Measurements from ENCODE around the gene CCDC30. TPM values are rescaled to one million over a fixed set of nuclear protein-coding genes. Genes with fewer than 3 reads are reported as not detected.

The CCDC30 gene
- total RNA-seq, 6 experiments from 2014 or later, result 0.18 to 1.2 (median 0.31) TPM

- Mint-ChIP-seq H3K4me1 (ENCODE audit: low read depth) (no peaks in the 10 kb centered on the region), H3K36me3 (ENCODE audit: low read depth) (peaks cover 13% of the 10 kb centered on the region), H3K27ac (no peak overlapping the region), H3K4me3 (no peak overlapping the region), H3K27me3 (ENCODE audit: insufficient read depth) (peaks cover 11% of the 10 kb centered on the region), H3K9me3 (peaks cover 21% of the 10 kb centered on the region)
- DNase-seq, result no peak
- TF ChIP-seq CTCF (IDR thresholded peaks at IDR 0.05), result no peak
These were observed 61.2 kb downstream of the CCDC30 start for GRCh38 chr1:42524330-42524729.

- DNase-seq, result peak; percentile 70
- Mint-ChIP-seq H3K4me1 (ENCODE audit: low read depth) (peaks cover 26% of the 10 kb centered on the region), H3K27me3 (ENCODE audit: insufficient read depth) (peaks cover 5% of the 10 kb centered on the region; the same call in 1 of the 2 replicates), H3K4me3 (peak overlapping the region; percentile 51; the same call in 1 of the 2 replicates), H3K27ac (peak overlapping the region; percentile 47; the same call in 1 of the 2 replicates), H3K36me3 (ENCODE audit: low read depth) (peaks cover 5% of the 10 kb centered on the region), H3K9me3 (no peaks in the 10 kb centered on the region)
- no peak for TF ChIP-seq CTCF (IDR thresholded peaks at IDR 0.05)
These were observed 66.7 kb downstream of the CCDC30 start for GRCh38 chr1:42529724-42530181.

GRCh38 chr1:42531043-42531442 is 68.0 kb downstream of the CCDC30 start:
- no peak overlapping the region for H3K27ac Mint-ChIP-seq

GRCh38 chr1:42533101-42533863 is 70.2 kb downstream of the CCDC30 start:
- no peak for DNase-seq
- H3K27ac Mint-ChIP-seq, result peak overlapping the region; percentile 47
- peaks cover 26% of the 10 kb centered on the region for H3K4me1 Mint-ChIP-seq (ENCODE audit: low read depth)

More at GRCh38 chr1:42531043-42531442, 68.0 kb downstream of the CCDC30 start:
- Mint-ChIP-seq H3K4me3 (no peak overlapping the region), H3K4me1 (ENCODE audit: low read depth) (peaks cover 26% of the 10 kb centered on the region), H3K36me3 (ENCODE audit: low read depth) (peaks cover 5% of the 10 kb centered on the region), H3K9me3 (no peaks in the 10 kb centered on the region), H3K27me3 (ENCODE audit: insufficient read depth) (peaks cover 3% of the 10 kb centered on the region; the same call in 1 of the 2 replicates)
- no peak for TF ChIP-seq CTCF (IDR thresholded peaks at IDR 0.05)
- DNase-seq, result no peak

GRCh38 chr1:42541104-42541503 is 78.0 kb downstream of the CCDC30 start:
- Mint-ChIP-seq H3K4me3 (no peak overlapping the region), H3K27ac (no peak overlapping the region), H3K36me3 (ENCODE audit: low read depth) (no peaks in the 10 kb centered on the region), H3K4me1 (ENCODE audit: low read depth) (no peaks in the 10 kb centered on the region), H3K27me3 (ENCODE audit: insufficient read depth) (peaks cover 1% of the 10 kb centered on the region; the same call in 1 of the 2 replicates), H3K9me3 (no peaks in the 10 kb centered on the region)
- no peak for DNase-seq
- TF ChIP-seq CTCF (IDR thresholded peaks at IDR 0.05), result no peak

More at GRCh38 chr1:42533101-42533863, 70.2 kb downstream of the CCDC30 start:
- H3K4me3 Mint-ChIP-seq, result no peak overlapping the region
- no peaks in the 10 kb centered on the region for H3K9me3 Mint-ChIP-seq
- TF ChIP-seq CTCF (IDR thresholded peaks at IDR 0.05), result no peak
- H3K36me3 Mint-ChIP-seq (ENCODE audit: low read depth), result peaks cover 5% of the 10 kb centered on the region
- H3K27me3 Mint-ChIP-seq (ENCODE audit: insufficient read depth), result no peaks in the 10 kb centered on the region
